PC-9 (cell line): ENCODE results near the gene GFRA1. TPM values are rescaled to one million over a fixed set of nuclear protein-coding genes. Genes with fewer than 3 reads are reported as not detected.

Experiments
- BruUV-seq: library from RNA; stranded (reverse); fragments of 400-500 nt; replicated peaks from 2 replicates; lab custom pipeline; 2021; lab: Mats Ljungman, UMichigan
- CTCF ChIA-PET: fragments of 300-600 bp; sonication (Branson Sonifier 250); formaldehyde crosslinking; loops from one replicate; lab custom pipeline; 2022; ENCODE audit warnings: antibody characterized with exemption; lab: Charles Lee
- POLR2A ChIA-PET: fragments of 300-600 bp; sonication (Branson Sonifier 250); formaldehyde crosslinking; loops from one replicate; lab custom pipeline; 2022; ENCODE audit warnings: antibody characterized with exemption; ENCODE audit not compliant: unreplicated experiment; lab: Charles Lee
- DNase-seq, 2 experiments: peaks; one replicate each; pipeline versions ENCODE4 v3.0.0 to v3.0.0-alpha.2; 2015 to 2022; ENCODE audit warnings: mixed read lengths in 1 of 2
- H2AFZ ChIP-seq: fragments of 200-600 bp; sonication (generic); 2 replicates; pipeline ENCODE4 v1.8.1; 2017; ENCODE audit warnings: antibody characterized with exemption
- H3F3A ChIP-seq: fragments of 200-600 bp; sonication (generic); 2 replicates; pipeline ENCODE4 v1.8.1; 2017; ENCODE audit warnings: antibody characterized with exemption, mild to moderate bottlenecking, low read depth; ENCODE audit not compliant: insufficient read depth
- H3K27ac ChIP-seq: fragments of 200-600 bp; sonication (generic); 2 replicates; pipeline ENCODE4 v1.6.1; 2016; ENCODE audit warnings: mixed run types
- H3K27me3 ChIP-seq: fragments of 200-600 bp; sonication (generic); 2 replicates; pipeline ENCODE4 v1.6.1; 2016; ENCODE audit warnings: low read depth, mixed run types; ENCODE audit not compliant: insufficient read depth
- H3K36me3 ChIP-seq: fragments of 200-600 bp; sonication (generic); 2 replicates; pipeline ENCODE4 v1.6.1; 2016; ENCODE audit warnings: low read depth, mixed run types
- H3K4me1 ChIP-seq: fragments of 200-600 bp; sonication (generic); replicated peaks from 2 replicates; pipeline ENCODE4 v1.6.1; 2016; ENCODE audit warnings: mixed run types; ENCODE audit not compliant: insufficient read depth
- H3K4me2 ChIP-seq: fragments of 200-600 bp; sonication (generic); 2 replicates; pipeline ENCODE4 v1.6.1; 2017; ENCODE audit warnings: mixed run types
- H3K4me3 ChIP-seq: fragments of 200-600 bp; sonication (generic); 2 replicates; pipeline ENCODE4 v1.6.1; 2016; ENCODE audit warnings: mixed run types
- H3K79me2 ChIP-seq: fragments of 200-600 bp; sonication (generic); 2 replicates; pipeline ENCODE4 v1.6.1; 2017; ENCODE audit warnings: low read depth, mixed run types
- H3K9me2 ChIP-seq: fragments of 200-600 bp; sonication (generic); 2 replicates; pipeline ENCODE4 v1.8.1; 2017; ENCODE audit warnings: mild to moderate bottlenecking; ENCODE audit not compliant: insufficient read depth
- H3K9me3 ChIP-seq: fragments of 200-600 bp; sonication (generic); 2 replicates; pipeline ENCODE4 v1.8.1; 2016; ENCODE audit warnings: low read depth; ENCODE audit not compliant: insufficient read depth
- H4K20me1 ChIP-seq: fragments of 200-600 bp; sonication (generic); 2 replicates; pipeline ENCODE4 v1.8.1; 2017; ENCODE audit not compliant: insufficient read depth
- EZH2 ChIP-seq: fragments of 200-600 bp; sonication (generic); IDR thresholded peaks from 2 replicates; pipeline ENCODE4 v1.8.0; 2017; ENCODE audit warnings: antibody characterized with exemption, low read depth
- intact Hi-C: fragments of 100-400 bp; cut with micrococcal nuclease; formaldehyde crosslinking; loops from one replicate; pipeline ENCODE4 v1.10.0; 2022; ENCODE audit not compliant: unreplicated experiment
- total RNA-seq: library from RNA; stranded (reverse); gene quantifications from 2 replicates; pipeline ENCODE4 v1.2.3, GENCODE V29; 2021
- TF ChIP-seq, protein P1 (sequence below): fragments of 200-600 bp; sonication (generic); conservative IDR thresholded peaks from 2 replicates; pipeline ENCODE4 v1.6.1; 2017; ENCODE audit warnings: mixed run types, antibody characterized with exemption, mild to moderate bottlenecking, moderate library complexity

The GFRA1 gene
- total RNA-seq, 1 experiment from 2014 or later: 0.11 TPM

DNA sequence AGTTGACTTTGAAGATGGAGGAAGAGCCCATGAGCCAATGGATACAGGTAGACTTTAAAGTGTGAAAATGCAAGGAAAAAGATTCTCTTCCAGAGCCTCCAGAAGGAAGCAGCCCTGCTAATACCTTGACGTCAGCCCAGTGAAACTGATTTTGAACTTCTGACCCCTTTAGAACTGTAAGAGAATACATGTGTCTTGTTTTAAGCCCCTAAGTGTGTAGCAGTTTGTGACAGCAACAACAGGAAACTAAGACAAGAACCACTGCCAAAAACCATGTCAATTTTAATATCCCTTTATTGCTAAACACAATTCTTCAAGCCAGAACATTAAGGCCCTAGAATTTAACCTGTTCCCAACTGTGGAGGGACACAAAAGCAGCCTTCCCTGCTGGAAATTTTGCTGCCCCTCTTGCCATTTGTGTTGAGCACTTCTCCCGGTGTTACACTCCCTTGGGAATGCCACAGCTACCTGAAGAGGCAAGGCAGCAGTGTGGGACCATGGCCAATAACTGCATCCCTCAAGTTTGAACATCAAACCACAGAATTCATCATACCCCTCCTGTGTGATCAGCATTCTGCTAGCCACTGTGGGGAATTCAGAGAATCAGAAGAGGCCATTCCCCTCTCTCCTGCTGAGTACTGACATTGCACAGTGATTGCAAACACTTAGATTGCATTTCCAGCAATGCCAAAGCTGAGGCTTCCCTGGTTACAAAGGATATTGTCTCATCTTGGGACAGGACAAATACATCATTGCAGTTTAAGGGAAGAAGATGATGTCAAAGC, 38.9 kb upstream of the GFRA1 start:
- H3K9me2 ChIP-seq: no peaks in the 10 kb centered on the region
- CTCF ChIA-PET: no interaction called here
- no TSS peak for BruUV-seq
- DNase-seq: no peak
- H3F3A ChIP-seq: no peaks in the 10 kb centered on the region
- no peak overlapping the region for H3K4me2 ChIP-seq
- no peak overlapping the region for H2AFZ ChIP-seq
- H3K36me3 ChIP-seq: no peaks in the 10 kb centered on the region
- H3K27me3 ChIP-seq: no peaks in the 10 kb centered on the region
- TF ChIP-seq EZH2: no peak
- TF ChIP-seq, protein P1, sequence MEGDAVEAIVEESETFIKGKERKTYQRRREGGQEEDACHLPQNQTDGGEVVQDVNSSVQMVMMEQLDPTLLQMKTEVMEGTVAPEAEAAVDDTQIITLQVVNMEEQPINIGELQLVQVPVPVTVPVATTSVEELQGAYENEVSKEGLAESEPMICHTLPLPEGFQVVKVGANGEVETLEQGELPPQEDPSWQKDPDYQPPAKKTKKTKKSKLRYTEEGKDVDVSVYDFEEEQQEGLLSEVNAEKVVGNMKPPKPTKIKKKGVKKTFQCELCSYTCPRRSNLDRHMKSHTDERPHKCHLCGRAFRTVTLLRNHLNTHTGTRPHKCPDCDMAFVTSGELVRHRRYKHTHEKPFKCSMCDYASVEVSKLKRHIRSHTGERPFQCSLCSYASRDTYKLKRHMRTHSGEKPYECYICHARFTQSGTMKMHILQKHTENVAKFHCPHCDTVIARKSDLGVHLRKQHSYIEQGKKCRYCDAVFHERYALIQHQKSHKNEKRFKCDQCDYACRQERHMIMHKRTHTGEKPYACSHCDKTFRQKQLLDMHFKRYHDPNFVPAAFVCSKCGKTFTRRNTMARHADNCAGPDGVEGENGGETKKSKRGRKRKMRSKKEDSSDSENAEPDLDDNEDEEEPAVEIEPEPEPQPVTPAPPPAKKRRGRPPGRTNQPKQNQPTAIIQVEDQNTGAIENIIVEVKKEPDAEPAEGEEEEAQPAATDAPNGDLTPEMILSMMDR: no peak
- no peaks in the 10 kb centered on the region for H3K9me3 ChIP-seq
- H3K27ac ChIP-seq: no peak overlapping the region
- H4K20me1 ChIP-seq: no peaks in the 10 kb centered on the region
- H3K4me1 ChIP-seq: no peaks in the 10 kb centered on the region
- POLR2A ChIA-PET: no interaction called here
- no peaks in the 10 kb centered on the region for H3K79me2 ChIP-seq
- intact Hi-C loops: no loop called here
- no peak overlapping the region for H3K4me3 ChIP-seq

DNA sequence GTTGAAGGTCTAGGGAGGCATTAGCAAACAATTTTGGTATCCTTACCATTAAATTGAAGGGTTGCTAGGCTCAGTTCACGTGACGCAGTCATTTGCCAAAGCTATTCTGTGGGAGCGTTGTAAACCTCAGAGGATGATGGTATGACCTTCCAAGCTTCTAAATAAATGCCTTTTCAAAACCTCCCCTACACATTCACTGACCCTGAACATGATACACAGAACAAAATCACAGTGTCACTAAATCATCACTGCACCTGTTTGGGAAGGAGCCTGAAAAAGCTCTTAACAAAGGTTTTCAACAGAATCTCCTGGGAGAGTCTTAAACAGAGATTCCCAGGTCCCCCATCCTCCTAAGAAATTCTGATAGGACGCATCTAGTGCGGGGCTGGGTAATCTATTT, 38.0 kb upstream of the GFRA1 start:
- H3K4me2 ChIP-seq: no peak overlapping the region
- POLR2A ChIA-PET: no interaction called here
- H3F3A ChIP-seq: no peaks in the 10 kb centered on the region
- no peaks in the 10 kb centered on the region for H3K79me2 ChIP-seq
- no peaks in the 10 kb centered on the region for H3K9me2 ChIP-seq
- no TSS peak for BruUV-seq
- CTCF ChIA-PET: no interaction called here
- H4K20me1 ChIP-seq: no peaks in the 10 kb centered on the region
- intact Hi-C loops: no loop called here
- TF ChIP-seq EZH2: no peak
- TF ChIP-seq, protein P1: no peak
- H3K27ac ChIP-seq: no peak overlapping the region
- no peaks in the 10 kb centered on the region for H3K36me3 ChIP-seq
- H3K27me3 ChIP-seq: no peaks in the 10 kb centered on the region
- no peak for DNase-seq
- no peaks in the 10 kb centered on the region for H3K9me3 ChIP-seq
- H3K4me1 ChIP-seq: no peaks in the 10 kb centered on the region
- H3K4me3 ChIP-seq: no peak overlapping the region
- H2AFZ ChIP-seq: no peak overlapping the region

DNA sequence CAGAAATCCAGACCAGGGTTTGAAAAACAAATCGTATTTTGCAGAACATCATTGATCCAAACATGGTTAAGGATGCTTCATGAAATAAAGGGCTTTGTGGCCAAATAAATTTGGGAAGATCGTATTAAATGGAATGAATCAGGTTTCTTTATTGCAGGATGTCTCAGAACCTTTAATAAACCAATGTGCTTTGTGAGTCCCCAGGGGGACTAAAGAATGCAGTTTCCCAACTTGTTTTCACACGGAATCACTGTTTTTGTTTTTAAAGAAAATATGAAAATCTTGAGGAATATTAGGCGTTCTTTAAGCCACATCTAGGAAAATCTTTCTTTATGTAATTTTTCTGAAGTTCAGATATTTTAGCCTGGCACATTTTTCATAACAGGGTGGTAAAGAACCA, 34.4 kb upstream of the GFRA1 start:
- H2AFZ ChIP-seq: no peak overlapping the region
- ChIA-PET CTCF (no interaction called here), POLR2A (no interaction called here)
- no TSS peak for BruUV-seq
- no peaks in the 10 kb centered on the region for H3K36me3 ChIP-seq
- H3K4me1 ChIP-seq: no peaks in the 10 kb centered on the region
- intact Hi-C loops: no loop called here
- no peaks in the 10 kb centered on the region for H4K20me1 ChIP-seq
- H3K9me3 ChIP-seq: no peaks in the 10 kb centered on the region
- H3K4me2 ChIP-seq: no peak overlapping the region
- no peaks in the 10 kb centered on the region for H3K27me3 ChIP-seq
- no peaks in the 10 kb centered on the region for H3K9me2 ChIP-seq
- no peak for TF ChIP-seq EZH2
- TF ChIP-seq, protein P1: no peak
- no peak overlapping the region for H3K4me3 ChIP-seq
- DNase-seq: no peak
- no peaks in the 10 kb centered on the region for H3F3A ChIP-seq
- no peaks in the 10 kb centered on the region for H3K79me2 ChIP-seq
- H3K27ac ChIP-seq: no peak overlapping the region
